Spleen (tissue), 11 donors: ENCODE measurements around the gene ZBTB17. TPM values are rescaled to one million over a fixed set of nuclear protein-coding genes. Genes with fewer than 3 reads are reported as not detected.

ENCODE experiments used
- DNase-seq: peaks from one replicate; pipeline ENCODE4 v3.0.0-alpha.2; 2020
- H3K27ac ChIP-seq, 8 donors: fragments of 200-600 bp; sonication (generic) in 7 of 8; 1 replicate in 4 of 8; 2 replicates in 4 of 8; pipeline versions ENCODE4 v1.5.0 to v1.8.0; 2016 to 2021; ENCODE audit warnings: inconsistent platforms in 4 of 8, mild to moderate bottlenecking in 4 of 8, moderate library complexity in 1 of 8
- H3K27me3 ChIP-seq, 7 donors: fragments of 200-600 bp; sonication (generic) in 6 of 7; replicated peaks in 1 of 7; 1 replicate in 4 of 7; 2 replicates in 3 of 7; pipeline versions ENCODE4 v1.5.0 to v1.8.0; 2016 to 2021; ENCODE audit warnings: inconsistent platforms in 3 of 7, mild to moderate bottlenecking in 1 of 7
- H3K36me3 ChIP-seq, 6 donors: fragments of 200-600 bp; sonication (generic) in 5 of 6; 1 replicate in 4 of 6; 2 replicates in 2 of 6; pipeline versions ENCODE4 v1.5.0 to v1.8.0; 2016 to 2021; ENCODE audit warnings: inconsistent platforms in 2 of 6
- H3K4me1 ChIP-seq, 6 donors: fragments of 200-600 bp; sonication (generic) in 5 of 6; 1 replicate in 3 of 6; 2 replicates in 3 of 6; pipeline versions ENCODE4 v1.5.0 to v1.8.0; 2016 to 2021; ENCODE audit warnings: inconsistent platforms in 3 of 6
- H3K4me3 ChIP-seq, 8 donors: fragments of 200-600 bp; sonication (generic) in 7 of 8; 1 replicate in 4 of 8; 2 replicates in 4 of 8; pipeline versions ENCODE4 v1.5.0 to v1.8.0; 2016 to 2021; ENCODE audit warnings: inconsistent platforms in 4 of 8, mild to moderate bottlenecking in 4 of 8, moderate library complexity in 2 of 8
- H3K9me3 ChIP-seq, 8 donors: fragments of 200-600 bp; sonication (generic) in 7 of 8; 1 replicate in 4 of 8; 2 replicates in 4 of 8; pipeline versions ENCODE4 v1.5.0 to v1.8.0; 2016 to 2021; ENCODE audit warnings: inconsistent platforms in 4 of 8
- POLR2A ChIP-seq, 3 donors: fragments of 450-650 bp; IDR thresholded peaks; one replicate each; pipeline ENCODE4 v1.5.1; 2017; ENCODE audit warnings: antibody characterized with exemption in 3 of 3, mild to moderate bottlenecking in 1 of 3
- POLR2AphosphoS5 ChIP-seq, 3 donors: sonication (generic); formaldehyde crosslinking; IDR thresholded peaks; one replicate each; pipeline ENCODE4 v1.5.1; 2017; ENCODE audit warnings: antibody characterized with exemption in 3 of 3
- WGBS, 5 donors: extraction: QIAGEN DNeasy Blood & Tissue Kit in 3 of 5; methylation state at CpG; one replicate each; pipeline versions ENCODE4 v1.1.5 to v1.1.7; 2013 to 2018; 5-methylcytosine and 5-hydroxymethylcytosine counted together
- intact Hi-C: fragments of 100-400 bp; cut with DNase I; formaldehyde crosslinking; loops from one replicate; pipeline ENCODE4 v1.15.0; 2023; ENCODE audit warnings: low total_unique reads
- polyA plus RNA-seq, 3 donors: library from polyadenylated mRNA; stranded (reverse); fragments of 200-250 nt; gene quantifications; one replicate each; pipeline ENCODE4 v1.2.1, GENCODE V29; 2013
- total RNA-seq, 7 donors: library from RNA; depleted of rRNA in 3 of 7; stranded (reverse); fragments of >200 nt in 3 of 7; fragmentation: NEBNext Ultra II Directional in 4 of 7; extraction: Animal tissue kit (Norgen Biotek cat#: 25700) in 4 of 7; gene quantifications; one replicate each; pipeline versions ENCODE4 v1.1.0 to v1.2.1, GENCODE V29; 2016 to 2021
- TF ChIP-seq, protein P1 (sequence below), 11 experiments: fragments of 200-600 bp in 7 of 11; fragments of 450-650 bp in 4 of 11; sonication (generic) in 4 of 11; IDR thresholded peaks in 8 of 11; conservative IDR thresholded peaks in 3 of 11; 1 replicate in 7 of 11; 2 replicates in 4 of 11; pipeline versions ENCODE4 v1.4.0 to v1.8.0; 2016 to 2021; ENCODE audit warnings: antibody characterized with exemption in 11 of 11, inconsistent platforms in 4 of 11, mild to moderate bottlenecking in 1 of 11
- donor health status: healthy with polysubstance abuse.
- donor health status: DM: no; HTN: no; CAD: no; lungs with moderate emphysema.
- donor health status: DM: no; HTN: no; CAD: no.
- donor health status: Bipolar disorder and iron deficiency.
- donor health status: healthy.
- donor health status: DM: no; HTN: no; CAD: no.
- donor health status: DM: yes; HTN: yes; CAD: no.

The ZBTB17 gene
- total and polyA plus RNA-seq, 10 donors = 36.8 to 139 (median 53.4) TPM

DNA sequence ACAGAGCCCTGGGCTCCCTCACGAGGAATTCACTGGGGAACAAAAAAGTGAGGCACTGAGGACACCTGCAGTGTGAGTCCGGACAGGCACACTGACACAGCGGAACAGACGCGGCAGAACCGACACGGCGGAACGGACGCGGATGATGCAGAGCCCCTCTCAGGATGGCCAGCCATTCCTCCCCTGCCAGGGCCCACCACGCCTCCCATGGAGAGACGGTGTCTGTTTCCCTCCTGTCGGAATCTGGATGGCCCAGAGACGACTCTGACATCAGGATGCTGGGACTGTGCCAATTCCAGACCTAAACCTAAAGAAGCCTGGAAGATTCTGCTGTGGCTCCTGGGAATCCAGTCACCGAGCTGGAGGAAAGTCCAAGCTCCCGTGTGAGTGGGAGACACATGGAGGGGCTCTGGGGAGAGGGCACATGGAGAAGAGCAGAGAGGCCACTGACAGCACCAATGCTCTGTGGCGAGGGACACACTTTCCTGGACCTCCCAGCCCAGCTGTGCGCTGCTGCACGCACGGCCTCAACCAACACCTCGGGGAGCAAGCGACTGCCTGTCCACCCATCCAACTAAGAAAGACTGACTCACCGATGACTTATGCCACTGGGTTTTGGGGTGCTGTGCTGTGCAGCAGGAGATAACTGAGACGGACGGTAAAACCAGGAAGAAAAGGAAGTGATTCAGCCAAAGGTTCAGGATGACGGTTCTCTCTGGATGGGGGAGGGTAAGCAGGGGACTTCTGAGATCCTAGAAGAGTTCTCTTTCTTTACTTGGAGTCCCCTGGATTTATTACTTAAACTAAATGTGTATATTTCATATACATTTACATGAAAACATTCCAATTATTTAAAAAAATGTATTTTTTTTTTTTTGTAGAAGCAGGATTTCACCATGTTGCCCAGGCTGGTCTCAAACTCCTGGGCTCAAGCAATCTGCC, 23.3 kb downstream of the ZBTB17 start:
- Histone ChIP-seq H3K4me3 (no peak overlapping the region), H3K27me3 (no peaks in the 10 kb centered on the region), H3K4me1 (peaks cover 56 to 100% (median 84%) of the 10 kb centered on the region in 6 donors), H3K36me3 (peaks cover 0 to 37% (median 5%) of the 10 kb centered on the region in 6 donors), H3K27ac (peak overlapping the region in 4 of 8 donors; percentile 10 to 90 (median 25)), H3K9me3 (no peaks in the 10 kb centered on the region)
- WGBS, 5 donors = 70 to 80% (median 76%) methylated on average over 27 of the region's 27 CpGs
- intact Hi-C loops = no loop called here
- TF ChIP-seq POLR2A (IDR thresholded peaks at IDR 0.05) = no peak
- TF ChIP-seq POLR2AphosphoS5 (IDR thresholded peaks at IDR 0.05) = peak in 1 of 3 donors; percentile 36
- peak; percentile 61 for DNase-seq

DNA sequence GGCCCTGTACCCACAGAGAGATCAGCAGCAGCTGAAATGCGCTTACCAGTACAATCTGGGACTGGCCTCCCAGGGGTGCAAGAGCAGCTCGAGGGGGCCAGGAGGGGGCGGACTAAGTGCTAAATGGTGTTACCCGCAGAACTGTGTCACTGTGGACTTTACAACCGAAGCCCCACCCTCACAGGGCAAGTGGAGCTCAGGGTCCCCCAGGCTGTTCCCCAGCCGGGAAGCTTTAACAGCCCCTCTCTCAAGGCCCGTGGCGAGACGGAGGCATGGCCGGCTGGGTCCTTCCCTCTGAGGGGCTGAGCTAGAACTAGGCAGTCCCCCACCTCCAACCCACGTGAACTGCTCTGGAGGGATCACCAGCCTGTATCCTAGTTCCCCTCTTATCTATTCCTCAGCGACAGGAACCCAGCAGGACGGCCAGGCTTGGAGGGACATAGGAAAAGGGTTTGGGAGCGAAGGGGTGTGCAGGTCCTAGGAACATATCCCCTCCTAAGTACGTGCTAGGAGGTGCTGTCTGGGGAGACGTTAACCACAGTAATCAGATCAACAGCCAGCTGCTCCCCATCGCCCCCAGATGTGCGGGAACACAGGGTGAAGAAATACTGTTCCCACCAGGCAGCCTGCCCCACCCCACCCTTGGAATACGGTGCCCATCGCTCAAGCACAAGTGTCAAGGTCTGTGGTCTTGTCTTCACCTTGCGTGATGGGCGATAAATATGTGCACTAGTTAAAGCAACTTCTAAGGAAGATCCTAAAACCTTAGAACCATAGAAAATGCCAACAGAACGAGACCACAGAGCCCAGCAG, 24.4 kb downstream of the ZBTB17 start:
- 50 to 75% (median 66%) methylated on average over 23 of the region's 23 CpGs for WGBS, 5 donors
- intact Hi-C loops = no loop called here
- no peaks in the 10 kb centered on the region for H3K9me3 ChIP-seq
- peak overlapping the region in 6 of 8 donors; percentile 81 to 91 (median 86) for H3K27ac ChIP-seq
- TF ChIP-seq, protein P1, sequence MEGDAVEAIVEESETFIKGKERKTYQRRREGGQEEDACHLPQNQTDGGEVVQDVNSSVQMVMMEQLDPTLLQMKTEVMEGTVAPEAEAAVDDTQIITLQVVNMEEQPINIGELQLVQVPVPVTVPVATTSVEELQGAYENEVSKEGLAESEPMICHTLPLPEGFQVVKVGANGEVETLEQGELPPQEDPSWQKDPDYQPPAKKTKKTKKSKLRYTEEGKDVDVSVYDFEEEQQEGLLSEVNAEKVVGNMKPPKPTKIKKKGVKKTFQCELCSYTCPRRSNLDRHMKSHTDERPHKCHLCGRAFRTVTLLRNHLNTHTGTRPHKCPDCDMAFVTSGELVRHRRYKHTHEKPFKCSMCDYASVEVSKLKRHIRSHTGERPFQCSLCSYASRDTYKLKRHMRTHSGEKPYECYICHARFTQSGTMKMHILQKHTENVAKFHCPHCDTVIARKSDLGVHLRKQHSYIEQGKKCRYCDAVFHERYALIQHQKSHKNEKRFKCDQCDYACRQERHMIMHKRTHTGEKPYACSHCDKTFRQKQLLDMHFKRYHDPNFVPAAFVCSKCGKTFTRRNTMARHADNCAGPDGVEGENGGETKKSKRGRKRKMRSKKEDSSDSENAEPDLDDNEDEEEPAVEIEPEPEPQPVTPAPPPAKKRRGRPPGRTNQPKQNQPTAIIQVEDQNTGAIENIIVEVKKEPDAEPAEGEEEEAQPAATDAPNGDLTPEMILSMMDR (IDR thresholded peaks at IDR 0.05 in 8 of 11, conservative IDR thresholded peaks at IDR 0.05 in 3 of 11) = no peak
- TF ChIP-seq POLR2A (IDR thresholded peaks at IDR 0.05) (no peak), POLR2AphosphoS5 (IDR thresholded peaks at IDR 0.05) (no peak)
- H3K27me3 ChIP-seq = no peaks in the 10 kb centered on the region
- peaks cover 0 to 38% (median 15%) of the 10 kb centered on the region in 6 donors for H3K36me3 ChIP-seq
- peaks cover 56 to 100% (median 81%) of the 10 kb centered on the region in 6 donors for H3K4me1 ChIP-seq
- no peak overlapping the region for H3K4me3 ChIP-seq
- DNase-seq = peak; percentile 73

DNA sequence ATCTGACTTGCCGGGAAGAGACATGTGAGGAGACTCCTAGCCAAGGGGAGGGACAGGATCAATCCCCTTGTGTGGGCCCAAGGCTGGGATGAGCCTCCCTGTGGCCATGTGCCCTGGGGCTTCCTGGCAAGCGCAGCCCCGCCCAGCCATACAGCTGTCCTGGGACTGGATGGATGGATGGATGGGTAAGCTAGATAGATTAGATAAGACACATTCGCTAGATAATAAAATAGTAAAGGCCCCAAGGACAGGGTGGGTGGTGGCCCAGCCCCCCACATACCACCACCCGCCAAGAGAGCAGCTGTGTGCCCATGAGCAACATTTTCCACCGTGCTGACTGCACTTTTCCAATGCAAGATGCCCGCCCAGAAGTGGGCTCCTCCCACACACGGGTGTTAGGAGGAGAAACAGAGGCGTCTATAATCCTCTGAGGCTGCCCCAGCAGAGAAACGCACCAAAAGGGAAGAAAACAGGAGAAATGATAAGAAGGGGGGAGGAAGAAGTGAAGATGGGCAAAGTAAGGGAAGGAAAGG, 25.1 kb downstream of the ZBTB17 start:
- Histone ChIP-seq H3K27me3 (no peaks in the 10 kb centered on the region), H3K9me3 (no peaks in the 10 kb centered on the region), H3K27ac (peak overlapping the region; percentile 64 to 91 (median 85)), H3K36me3 (peaks cover 2 to 43% (median 22%) of the 10 kb centered on the region in 6 donors), H3K4me1 (peaks cover 56 to 97% (median 78%) of the 10 kb centered on the region in 6 donors), H3K4me3 (no peak overlapping the region)
- TF ChIP-seq, protein P1 (IDR thresholded peaks at IDR 0.05 in 8 of 11, conservative IDR thresholded peaks at IDR 0.05 in 3 of 11) = no peak
- peak in 1 of 3 donors; percentile 26 for TF ChIP-seq POLR2AphosphoS5 (IDR thresholded peaks at IDR 0.05)
- TF ChIP-seq POLR2A (IDR thresholded peaks at IDR 0.05) = no peak
- intact Hi-C loops = no loop called here
- DNase-seq = no peak
- 36 to 54% (median 47%) methylated on average over 10 of the region's 10 CpGs for WGBS, 5 donors

DNA sequence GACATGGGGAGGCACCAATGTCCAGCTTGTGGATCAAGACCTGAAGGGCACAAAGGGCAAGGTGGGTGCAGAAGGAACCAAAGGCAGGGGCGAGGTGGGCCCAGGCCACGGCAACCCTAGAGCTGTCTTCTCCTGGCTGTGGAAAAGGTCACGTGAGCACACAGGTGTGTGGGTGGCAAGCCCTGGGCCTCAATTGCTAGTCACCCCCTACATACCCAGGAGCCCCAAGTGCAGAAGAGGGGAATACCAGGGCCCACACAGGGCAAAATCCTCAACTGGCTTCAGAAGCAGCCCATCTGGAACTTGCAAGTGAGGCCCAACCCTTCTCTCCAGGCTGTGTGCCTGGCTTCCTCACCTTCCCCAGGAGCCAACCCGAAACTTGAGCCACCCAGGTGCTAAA, 25.6 kb downstream of the ZBTB17 start:
- intact Hi-C loops = no loop called here
- Histone ChIP-seq H3K4me1 (peaks cover 56 to 92% (median 76%) of the 10 kb centered on the region in 6 donors), H3K27ac (peak overlapping the region; percentile 64 to 91 (median 85)), H3K36me3 (peaks cover 3 to 46% (median 27%) of the 10 kb centered on the region in 6 donors), H3K4me3 (no peak overlapping the region), H3K27me3 (no peaks in the 10 kb centered on the region), H3K9me3 (no peaks in the 10 kb centered on the region)
- TF ChIP-seq POLR2AphosphoS5 (IDR thresholded peaks at IDR 0.05) = no peak
- no peak for TF ChIP-seq POLR2A (IDR thresholded peaks at IDR 0.05)
- TF ChIP-seq, protein P1 (IDR thresholded peaks at IDR 0.05 in 8 of 11, conservative IDR thresholded peaks at IDR 0.05 in 3 of 11) = no peak
- no peak for DNase-seq
- WGBS, 5 donors = 68 to 89% (median 77%) methylated on average over 3 to 4 of the region's 4 CpGs
